Measurements from ENCODE around the gene CABLES1.
A peak's percentile ranks its signal among the peaks of the same experiment; 100 is the strongest.

The CABLES1 gene

DNA sequence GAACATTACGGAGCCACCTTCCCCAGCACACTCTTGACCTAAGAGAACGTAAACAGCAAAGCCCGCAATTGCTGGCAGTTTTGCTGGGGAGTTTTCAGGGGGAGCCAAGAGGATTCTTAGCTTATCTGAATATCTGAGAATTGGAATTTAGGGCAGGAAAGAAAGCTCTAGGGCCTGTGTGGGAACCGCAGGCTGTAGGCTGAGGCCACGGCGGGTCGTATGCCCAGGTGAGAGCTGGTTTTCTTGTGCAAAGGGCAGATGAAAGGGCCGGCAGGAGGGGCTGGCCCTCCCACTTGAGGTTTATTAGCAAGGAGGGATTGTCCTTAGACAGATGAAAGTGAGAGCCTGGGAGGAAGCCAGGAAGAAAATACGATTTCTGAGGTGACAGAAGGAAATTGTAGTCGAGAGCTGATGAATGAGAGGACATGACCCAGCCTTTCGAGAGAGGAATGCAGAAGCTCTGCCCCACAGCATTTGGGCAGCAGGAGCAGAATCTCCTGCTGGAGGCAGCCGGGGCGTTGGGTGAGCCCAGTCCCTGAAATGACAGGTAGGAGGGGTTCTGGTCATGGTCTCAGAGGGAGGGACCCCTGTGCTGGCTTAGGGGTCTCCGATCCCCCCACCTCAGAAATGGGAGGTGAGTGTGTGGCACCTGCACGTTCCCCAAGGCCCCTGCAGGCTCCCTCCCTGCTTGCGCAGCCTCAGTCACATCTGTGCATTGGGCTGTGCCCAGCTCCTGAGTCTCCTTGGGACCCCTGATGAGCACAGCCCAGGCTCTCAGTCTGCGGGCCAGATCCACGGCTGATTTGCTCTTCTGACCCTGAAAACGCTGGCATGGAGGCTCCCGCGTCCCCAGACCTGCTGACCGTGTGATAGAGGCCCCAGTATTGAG lies 61.1 kb downstream of the CABLES1 start:
- DNase-seq = no peak

- no peak for DNase-seq
Observed at GRCh38 chr18:23198217-23198845, 63.0 kb downstream of the CABLES1 start.

- DNase-seq = peak; percentile 5
Observed at GRCh38 chr18:23200756-23201155, 65.5 kb downstream of the CABLES1 start.

DNA sequence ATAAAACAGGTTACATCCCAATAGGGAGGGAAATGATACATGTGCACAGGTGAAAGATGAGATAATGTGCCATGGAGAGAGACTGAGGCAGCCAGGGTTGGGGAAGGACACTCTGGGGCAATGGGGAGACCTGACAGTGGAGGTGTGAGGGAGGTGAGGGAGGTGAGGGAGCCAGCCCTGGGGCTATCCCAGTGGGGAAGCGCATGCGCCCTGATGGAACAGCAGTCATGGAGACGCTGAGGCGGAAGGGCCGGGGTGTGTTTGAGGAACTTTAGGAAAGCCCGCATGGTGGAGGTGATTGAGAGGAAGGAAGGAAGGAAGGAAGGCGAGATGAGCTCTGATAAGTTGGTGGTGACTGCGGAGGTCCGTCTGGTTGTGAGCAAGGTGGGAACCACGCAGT lies 66.5 kb downstream of the CABLES1 start:
- no peak for DNase-seq

DNA sequence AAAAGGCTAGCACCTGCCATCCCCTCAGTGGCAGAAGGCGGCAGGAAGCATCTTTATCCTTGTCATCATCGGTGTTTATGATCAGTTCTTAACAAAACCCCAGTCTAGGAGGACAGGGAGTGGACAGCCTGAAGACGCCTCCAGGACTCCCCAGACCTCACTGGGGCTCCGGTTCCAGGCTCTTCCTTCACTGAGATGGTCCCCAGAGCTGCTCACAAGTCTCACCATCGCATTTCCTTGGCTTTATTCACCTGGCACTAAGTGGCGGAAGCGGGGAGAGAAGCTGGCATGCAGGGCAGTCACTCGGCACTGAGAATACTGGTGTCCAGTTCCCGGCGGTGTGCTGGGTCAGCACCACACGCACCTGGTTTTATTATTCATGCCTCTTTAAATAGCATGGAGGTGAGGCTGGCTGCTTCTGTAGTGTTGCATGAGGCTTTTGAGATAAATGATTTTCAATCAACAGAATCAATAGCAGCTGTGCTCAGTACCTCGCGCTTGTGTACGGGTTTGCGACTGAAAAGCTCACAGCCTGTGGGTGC lies 68.7 kb downstream of the CABLES1 start:
- DNase-seq = no peak

- no peak for DNase-seq
Observed at GRCh38 chr18:23204589-23205235, 69.4 kb downstream of the CABLES1 start.

DNA sequence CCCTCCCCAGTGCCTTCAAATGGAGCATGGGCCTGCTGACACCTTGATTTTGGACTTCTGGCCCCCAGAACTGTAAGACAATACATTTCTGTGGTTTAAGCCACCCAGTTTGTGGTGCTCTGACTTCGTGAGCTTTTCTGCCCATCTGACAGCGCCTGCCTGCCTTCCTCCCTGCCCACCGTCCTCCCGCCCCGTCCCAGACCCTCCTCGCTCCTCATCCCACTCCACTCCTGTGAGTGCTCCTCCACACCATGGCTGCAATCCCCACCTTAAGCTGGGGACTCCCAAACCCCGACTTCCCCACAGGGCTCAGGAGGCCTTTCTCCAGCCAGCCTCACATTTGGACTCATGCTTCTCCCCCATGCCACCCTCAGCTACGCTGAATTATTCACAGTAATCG lies 70.7 kb downstream of the CABLES1 start:
- no peak for DNase-seq

- no peak for DNase-seq
Observed at GRCh38 chr18:23207191-23207955, 72.1 kb downstream of the CABLES1 start.

- DNase-seq = no peak
Observed at GRCh38 chr18:23207994-23208393, 72.7 kb downstream of the CABLES1 start.

DNA sequence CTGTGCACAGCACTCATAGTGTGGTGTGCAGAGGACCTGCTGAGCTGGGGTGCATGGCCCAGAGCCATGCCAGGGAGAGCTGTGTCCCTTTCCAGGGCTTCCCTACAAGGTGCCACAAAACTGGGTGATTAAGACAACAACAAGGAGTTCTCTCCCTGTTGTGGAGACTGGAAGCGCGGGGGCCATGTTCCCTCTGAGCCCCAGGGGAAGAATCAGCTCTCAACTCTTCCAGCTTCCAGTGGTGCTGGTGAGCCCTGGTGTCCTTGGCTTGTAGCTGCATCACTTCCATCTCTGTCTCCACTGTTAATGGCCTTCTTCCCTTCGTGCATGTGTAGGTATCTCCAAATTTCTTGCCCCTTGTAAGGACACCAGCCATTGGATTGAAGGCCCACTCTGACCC lies 73.3 kb downstream of the CABLES1 start:
- no peak for DNase-seq

- no peak for DNase-seq
Observed at GRCh38 chr18:23209031-23209430, 73.7 kb downstream of the CABLES1 start.

- no peak for DNase-seq
Observed at GRCh38 chr18:23209796-23210195, 74.5 kb downstream of the CABLES1 start.

DNA sequence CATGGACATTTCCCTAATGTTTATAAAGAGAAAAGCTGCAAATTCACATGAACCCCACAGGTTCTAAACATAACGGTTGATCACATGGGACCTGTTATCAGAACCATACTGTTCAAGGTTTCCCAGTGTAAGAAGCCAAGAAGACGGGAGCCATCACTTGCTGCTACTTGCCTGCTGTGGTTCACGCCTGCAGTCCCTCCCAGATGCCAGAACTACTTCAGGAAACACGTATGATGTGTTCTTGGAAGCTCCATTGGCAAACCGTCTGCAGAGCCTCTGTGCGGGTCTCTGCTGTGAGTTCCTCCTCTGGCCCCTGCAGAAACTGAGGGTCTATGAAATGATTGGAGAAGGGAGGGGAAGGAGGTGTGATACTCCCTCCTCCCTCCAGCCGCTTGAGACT lies 75.2 kb downstream of the CABLES1 start:
- no peak for DNase-seq

- DNase-seq = no peak
Observed at GRCh38 chr18:23211146-23211545, 75.9 kb downstream of the CABLES1 start.

DNA sequence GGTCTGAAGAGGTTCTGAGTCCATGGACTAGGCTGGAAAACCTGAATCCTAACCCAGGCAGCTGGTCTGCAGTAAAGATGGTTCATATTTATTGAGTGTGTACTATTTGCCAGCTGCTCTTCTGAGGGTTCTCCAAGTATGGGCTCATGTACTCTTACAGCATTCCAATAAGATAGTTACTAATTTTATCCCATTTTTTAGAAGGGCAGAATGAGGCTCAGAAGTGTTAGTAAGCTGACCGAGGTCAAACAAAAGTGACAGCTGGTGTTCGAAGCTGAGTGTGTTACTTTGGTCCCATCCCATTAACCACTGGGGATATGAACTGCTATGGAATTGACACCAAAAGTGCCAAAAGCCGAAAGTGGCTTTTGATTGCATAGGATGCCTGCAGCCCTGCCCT lies 76.9 kb downstream of the CABLES1 start:
- no peak for DNase-seq

GRCh38 chr18:23213200-23213599 lies 77.9 kb downstream of the CABLES1 start:
- no peak for DNase-seq

- DNase-seq = no peak
Observed at GRCh38 chr18:23217781-23218180, 82.5 kb downstream of the CABLES1 start.

DNA sequence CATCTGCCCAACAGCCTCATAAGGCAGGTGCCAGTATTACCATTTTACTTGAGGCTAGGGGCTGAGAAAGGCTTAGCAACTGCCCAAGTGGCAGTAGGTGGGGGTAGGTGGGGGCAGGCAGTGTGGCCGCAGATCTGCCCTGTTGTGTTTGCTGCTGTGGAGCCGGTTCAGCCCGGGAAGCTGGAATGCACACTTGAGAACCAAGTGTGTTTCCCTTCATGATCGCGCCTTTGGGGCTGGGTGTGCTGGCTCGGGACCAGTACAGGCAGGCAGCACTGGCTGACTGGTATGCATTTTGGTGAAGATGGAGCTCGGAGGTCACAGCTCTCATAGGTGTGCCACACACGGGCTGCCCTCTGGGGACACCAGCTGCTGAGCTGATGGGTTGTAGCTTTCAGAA lies 85.1 kb downstream of the CABLES1 start:
- DNase-seq = no peak

GRCh38 chr18:23223641-23224040 lies 88.4 kb downstream of the CABLES1 start:
- DNase-seq = no peak

DNA sequence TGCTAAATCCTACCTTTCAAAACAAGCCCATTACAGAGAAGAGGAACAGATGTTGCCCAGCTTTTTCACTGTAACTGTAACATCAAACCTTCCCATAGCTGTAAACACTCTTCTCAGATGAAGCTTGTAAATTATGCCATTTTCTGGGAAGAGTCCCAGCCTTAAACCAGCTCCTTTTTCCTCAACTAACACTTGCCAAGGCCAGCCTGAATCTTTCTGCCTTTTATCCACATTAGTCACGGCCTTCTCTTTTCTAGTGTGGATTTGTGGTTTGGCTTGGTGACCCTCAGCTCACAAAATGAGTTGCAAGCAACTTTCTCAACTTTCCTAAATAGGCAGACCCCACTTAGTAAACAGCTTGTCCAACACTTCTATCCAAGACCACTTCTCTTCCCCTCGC lies 90.2 kb downstream of the CABLES1 start:
- no peak for DNase-seq

DNA sequence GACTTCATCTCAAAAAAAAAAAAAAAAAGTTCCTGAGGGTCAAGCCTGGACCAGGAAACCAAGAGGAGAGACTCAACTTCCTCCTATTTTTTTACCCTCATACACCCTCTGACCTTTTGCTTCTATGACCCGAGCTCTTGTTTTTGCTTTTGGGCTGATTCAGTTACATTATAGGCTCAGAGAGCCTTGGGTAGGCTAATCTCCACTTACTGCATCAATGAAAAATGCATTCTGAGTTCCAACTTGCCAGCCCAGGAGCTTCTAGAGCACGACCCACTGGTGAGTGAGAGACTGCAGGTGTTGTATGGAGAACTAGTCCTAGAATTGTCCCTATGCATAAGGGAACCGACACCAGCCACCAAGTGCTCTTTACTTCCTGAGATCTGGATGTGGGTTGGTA lies 91.1 kb downstream of the CABLES1 start:
- no peak for DNase-seq

DNA sequence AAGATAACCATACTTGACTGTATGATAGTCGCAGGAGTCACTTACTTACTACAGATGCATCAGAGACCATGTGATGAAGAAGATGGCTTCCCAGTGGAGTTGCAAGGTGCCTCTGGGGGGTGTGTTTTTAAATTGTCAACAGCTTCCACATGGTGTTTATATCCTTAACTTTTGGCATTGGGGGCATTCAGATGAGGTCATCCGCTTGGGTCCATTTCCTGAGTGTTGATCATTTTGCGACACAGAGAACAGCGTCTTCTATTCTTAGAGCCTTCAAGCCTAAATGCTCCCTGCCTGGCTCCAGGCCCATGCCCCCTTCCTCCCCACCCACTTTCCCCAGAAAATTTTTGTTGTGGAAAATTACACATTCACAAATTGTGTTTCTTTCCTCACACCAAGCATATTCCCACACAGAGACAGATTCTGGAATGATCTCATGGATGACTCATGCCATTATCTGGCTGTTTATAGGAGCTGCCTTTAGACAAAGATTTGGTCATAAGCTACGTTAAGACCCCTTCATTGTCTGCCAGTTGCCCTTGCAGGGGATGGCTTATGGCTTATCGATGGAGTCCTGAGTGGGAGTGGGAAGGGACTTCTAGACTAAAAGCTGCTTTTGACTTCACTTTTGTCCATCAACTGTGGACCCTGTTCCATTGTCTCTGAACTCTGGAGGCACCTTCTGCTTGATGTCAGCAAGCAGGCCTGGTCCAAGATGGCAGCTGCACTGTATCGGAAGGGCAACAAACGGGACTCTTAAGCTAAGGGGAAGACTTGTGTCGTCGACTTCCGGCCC lies 91.8 kb downstream of the CABLES1 start:
- no peak for DNase-seq

Data from NCI-H748 treated with DMSO at 0.1 percent for 48 hours (cell line).